Dedifferentiated amniotic fluid mesenchymal stem cell (primary cell): ENCODE measurements around the gene BMP8A.
"Not testable (repeated sequence)": the region's sequence is repeated elsewhere in the genome, so short reads cannot be mapped to it uniquely, and the experiment has no call there.

Source experiments
- DNase-seq: peaks from one replicate; pipeline ENCODE4 v3.0.0-alpha.2; 2016; ENCODE audit errors: extremely low spot score

The BMP8A gene

DNA sequence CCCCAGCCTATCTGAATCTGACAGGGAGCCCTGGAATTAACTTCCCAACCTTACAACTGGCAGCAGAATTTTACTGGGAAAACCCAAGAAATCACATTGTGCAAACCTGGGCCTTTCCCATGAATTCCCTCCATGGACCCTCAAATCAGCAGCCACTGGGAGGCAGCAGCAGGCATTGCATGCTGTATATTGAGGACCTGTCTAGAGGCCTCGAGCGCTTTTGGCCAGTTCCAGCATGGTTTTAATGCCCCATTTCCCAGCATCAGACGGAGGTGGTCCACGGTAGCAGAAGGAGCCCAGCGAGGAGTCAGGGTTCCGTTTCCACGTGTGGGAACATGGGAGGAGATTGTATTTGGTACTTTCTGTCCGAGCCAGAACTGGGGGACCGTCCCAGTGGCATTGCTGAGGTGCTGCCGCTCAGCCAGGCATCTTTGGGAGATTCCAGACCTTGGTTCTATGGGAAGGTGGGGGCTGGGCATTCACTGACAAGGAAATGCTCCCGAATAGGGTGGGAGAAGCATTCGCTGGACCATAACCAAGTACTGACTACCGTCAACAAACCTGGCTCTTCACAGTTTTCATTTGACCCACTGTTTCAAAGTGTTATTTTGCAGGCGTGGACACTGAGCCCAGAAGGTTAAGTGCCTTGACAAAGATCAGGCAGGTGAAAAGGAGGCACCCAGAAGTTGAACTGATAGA lies 15.9 kb downstream of the BMP8A start:
- no peak for DNase-seq

- DNase-seq: no peak
Observed at GRCh38 chr1:39508266-39508665, 16.8 kb downstream of the BMP8A start.

- DNase-seq: no peak
Observed at GRCh38 chr1:39508857-39509305, 17.4 kb downstream of the BMP8A start.

DNA sequence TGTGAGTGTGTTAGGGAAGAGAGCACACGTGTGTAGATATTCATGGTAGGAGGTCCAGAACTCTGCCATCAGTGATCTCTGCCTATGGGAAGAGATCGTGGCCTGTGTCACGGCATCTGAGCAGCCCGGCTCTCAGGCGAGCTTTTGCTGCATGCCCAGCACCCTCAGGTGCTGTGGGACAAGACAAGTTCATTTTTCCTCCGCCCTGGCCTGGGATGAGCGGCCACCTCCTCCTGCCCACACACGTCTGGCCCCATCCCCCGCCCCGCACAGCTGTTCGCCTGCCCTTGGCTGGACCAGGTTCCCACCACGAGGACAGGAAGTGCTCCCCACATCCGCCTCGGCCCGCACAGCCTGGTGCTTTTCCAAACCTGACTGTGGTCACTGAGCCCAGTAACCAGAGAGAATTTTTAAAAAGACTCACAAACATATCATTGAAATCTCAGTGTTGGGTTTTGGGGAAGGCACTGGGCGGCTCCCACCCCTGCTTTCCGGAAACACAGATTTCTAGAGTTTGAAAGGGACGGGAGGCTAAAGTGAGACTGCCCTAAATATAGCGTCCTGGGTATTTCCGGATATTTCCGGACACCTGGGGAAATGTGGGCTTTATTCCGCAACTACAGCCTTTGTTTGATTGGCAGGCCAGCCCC lies 18.0 kb downstream of the BMP8A start:
- DNase-seq: no peak

- not testable (repeated sequence) for DNase-seq
Observed at GRCh38 chr1:39510570-39511186, 19.2 kb downstream of the BMP8A start.

DNA sequence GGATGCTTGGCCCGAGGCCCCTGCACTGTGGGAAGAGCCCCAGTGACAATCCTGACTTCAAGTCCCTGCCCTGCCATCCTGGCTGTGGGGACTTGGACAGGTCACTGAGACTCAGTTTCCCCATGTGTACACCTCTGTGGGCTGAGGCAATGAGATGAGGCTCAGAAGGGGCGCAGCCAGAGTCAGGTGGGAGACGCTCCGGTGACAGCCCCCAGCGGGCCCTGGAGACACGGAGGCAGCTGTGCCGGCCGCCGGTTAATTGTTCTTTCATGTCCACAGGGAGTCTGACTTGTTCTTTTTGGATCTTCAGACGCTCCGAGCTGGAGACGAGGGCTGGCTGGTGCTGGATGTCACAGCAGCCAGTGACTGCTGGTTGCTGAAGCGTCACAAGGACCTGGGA lies 20.0 kb downstream of the BMP8A start:
- not testable (repeated sequence) for DNase-seq

DNA sequence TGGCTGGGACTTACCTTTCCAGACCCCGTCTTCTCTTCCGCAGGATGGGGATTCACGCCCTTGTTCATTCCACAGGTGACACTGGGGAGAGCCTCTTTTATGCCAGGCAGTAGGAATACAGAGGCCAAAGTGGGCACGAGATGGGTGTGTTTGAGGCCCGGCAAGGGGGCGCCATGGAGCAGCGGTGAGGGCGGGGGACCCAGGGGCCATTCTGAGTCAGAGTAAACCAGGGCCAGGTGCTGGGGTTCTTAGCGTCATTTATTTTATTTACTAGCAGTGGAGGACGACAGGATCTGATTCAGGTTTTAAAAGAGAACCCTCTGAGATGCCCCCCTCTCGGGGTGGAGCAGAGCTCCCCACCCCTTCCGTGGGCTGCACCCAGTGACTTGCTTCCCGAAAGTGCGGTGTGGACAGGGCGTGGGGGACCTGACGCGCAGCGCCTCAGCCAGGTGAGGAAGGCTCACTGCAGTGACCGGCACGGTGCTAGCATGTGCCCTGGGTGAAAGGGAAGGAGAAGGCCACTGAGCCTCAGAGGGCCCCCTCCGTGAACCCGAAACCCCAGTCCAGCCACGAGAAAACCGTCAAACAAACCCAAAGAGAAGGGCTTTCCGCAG lies 20.9 kb downstream of the BMP8A start:
- DNase-seq: not testable (repeated sequence)

DNA sequence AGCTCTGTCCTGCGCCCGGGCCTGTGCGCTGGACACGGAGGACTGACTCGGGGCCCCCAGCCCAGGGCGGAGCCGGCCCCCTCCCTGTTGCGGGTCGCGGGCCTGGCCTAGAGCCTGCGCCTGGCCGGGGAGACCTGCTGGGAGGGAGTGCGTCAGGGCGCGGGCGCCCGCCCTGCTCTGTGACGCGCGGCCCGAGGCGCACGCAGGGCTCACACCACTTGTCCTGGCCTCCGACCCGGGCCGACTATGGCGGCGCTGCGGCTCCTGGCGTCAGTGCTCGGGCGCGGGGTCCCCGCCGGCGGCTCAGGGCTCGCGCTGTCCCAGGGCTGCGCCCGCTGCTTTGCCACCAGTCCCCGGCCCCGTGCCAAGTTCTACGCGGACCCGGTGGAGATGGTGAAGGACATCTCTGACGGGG lies 23.3 kb downstream of the BMP8A start:
- DNase-seq: not testable (repeated sequence)

GRCh38 chr1:39515131-39516086 lies 24.0 kb downstream of the BMP8A start:
- not testable (repeated sequence) for DNase-seq

- DNase-seq: not testable (repeated sequence)
Observed at GRCh38 chr1:39516841-39517240, 25.4 kb downstream of the BMP8A start.

GRCh38 chr1:39517936-39518335 lies 26.5 kb downstream of the BMP8A start:
- not testable (repeated sequence) for DNase-seq

DNA sequence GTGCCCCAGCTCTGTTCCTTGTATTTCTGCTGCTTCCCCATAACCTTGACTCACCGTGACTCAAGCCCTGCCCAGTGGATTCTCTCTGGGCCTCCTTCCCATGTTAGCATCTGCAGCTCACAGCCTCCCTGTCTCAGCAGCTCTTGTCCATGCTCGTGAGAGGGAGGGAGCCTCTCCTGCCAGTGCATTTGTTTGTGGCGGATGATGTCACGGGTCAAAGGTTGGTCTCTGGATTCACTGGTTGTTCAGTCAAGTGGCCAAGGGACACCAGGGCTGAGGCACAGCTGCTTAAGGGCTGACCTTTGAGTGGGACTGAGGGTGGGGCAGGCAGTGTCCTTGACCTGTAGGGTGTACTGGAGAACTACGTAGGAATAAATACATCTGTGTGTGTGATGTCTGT lies 27.9 kb downstream of the BMP8A start:
- not testable (repeated sequence) for DNase-seq

- not testable (repeated sequence) for DNase-seq
Observed at GRCh38 chr1:39522221-39522620, 30.8 kb downstream of the BMP8A start.

GRCh38 chr1:39522661-39523567 lies 31.5 kb downstream of the BMP8A start:
- DNase-seq: no peak

GRCh38 chr1:39524171-39524570 lies 32.7 kb downstream of the BMP8A start:
- DNase-seq: no peak

DNA sequence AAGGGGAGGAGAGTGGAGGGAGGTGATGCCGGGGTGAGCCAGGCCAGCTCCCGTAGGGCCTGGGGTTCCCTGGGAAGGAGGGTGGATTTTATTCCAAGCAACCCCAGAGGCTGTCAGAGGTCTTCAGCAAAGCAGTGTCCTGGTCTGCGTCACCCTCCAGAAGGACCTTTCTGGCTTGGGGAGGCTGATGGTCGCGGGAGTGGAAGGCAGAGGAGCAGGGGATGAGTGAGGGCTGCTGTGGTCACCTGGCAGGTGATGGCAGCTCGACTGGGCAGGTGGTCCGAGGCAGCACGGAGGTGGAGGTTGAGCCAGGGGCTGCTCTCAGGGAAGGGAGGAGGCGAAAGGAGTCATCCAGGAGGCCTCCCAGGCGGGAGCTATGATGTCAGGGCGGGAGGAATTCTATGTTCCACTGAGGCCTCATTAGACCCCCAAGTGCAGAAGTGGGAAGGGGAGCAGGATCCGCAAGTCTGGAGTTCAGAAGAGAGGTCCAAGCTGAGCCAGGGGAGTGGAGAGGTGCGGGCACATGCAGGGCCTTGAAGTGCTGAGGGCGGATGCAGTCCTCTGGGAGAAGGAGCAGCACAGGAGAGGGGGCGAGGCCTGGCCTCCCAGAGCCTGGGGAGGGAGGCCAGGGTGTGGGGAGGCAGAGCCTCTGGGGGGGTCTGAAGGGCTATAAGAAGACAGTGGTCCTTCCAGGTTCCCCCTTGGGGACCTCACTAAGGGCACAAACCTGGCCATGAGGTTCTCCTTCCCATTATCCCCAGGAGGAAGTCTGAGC lies 33.3 kb downstream of the BMP8A start:
- no peak for DNase-seq

GRCh38 chr1:39525366-39526165 lies 34.1 kb downstream of the BMP8A start:
- DNase-seq: no peak

DNA sequence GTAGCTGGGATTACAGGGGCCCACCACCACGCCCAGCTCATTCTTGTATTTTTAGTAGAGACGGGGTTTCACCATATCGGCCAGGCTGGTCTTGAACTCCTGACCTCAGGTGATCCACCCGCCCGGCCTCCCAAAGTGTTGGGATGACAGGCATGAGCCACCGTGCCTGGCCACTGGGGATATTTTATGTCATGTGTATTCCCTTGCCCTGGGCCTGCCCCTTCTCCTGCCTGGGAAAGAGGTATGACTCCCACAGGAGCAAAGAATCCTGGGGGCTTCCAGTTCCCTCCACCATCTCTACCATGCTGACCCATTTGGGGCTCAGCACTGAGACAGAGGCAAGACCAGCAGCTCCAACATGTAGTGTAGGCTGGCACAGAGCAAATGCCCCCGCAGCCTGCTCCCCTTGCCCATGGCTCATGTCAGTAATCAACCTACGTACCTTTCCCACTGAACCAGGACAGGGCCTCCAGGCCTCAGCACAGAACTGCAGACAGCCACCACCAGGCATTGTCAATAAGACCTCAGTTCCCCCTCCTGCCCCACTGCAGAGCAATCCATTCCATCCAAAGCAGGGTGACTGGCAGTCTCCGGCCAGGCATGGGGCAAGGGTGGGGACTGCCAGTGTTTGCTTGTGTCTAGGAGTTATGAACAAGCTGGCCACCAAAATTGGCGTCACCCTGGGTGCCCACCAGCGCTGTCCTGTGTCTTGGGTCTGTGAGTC lies 35.2 kb downstream of the BMP8A start:
- no peak for DNase-seq
